ENCODE results near the gene DDTL. TPM values are rescaled to one million over a fixed set of nuclear protein-coding genes. Genes with fewer than 3 reads are reported as not detected.
A peak's percentile ranks its signal among the peaks of the same experiment; 100 is the strongest.
"Not testable (repeated sequence)": the region's sequence is repeated elsewhere in the genome, so short reads cannot be mapped to it uniquely, and the experiment has no call there.

The DDTL gene
- total and polyA plus RNA-seq, 2 donors (not counting 3 experiments of a cell fraction or from before 2014, with no cell fraction given) = 0.57 to 2.7 TPM

DNA sequence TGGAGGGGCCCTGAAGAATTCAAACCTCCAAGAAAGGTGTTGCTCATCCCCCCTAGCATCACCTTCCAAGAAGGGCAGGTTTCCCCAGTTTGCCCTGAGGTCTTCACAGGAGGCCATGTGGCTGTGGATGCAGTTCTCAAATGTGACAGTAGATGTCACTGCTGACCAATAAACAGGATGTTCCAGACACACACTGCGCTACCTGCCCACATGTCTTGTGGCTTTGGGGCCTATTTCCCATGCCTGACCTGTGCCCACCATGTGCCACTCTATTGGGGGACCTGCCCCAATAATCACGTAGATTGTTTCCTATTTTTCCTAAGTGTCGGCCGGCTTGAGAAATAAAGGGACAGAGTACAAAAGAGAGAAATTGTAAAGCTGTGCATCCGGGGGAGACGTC lies 17.7 kb downstream of the DDTL start:
- Histone ChIP-seq H3K4me1 (ENCODE audit: control insufficient read depth, extremely low read depth, insufficient read depth, low read length) (no peaks in the 10 kb centered on the region), H3K79me2 (ENCODE audit: control insufficient read depth, insufficient read depth, low read length) (no peaks in the 10 kb centered on the region), H3K9me3 (replicated peaks; ENCODE audit: control insufficient read depth, insufficient read depth, low read length) (no peaks in the 10 kb centered on the region), H3K4me2 (ENCODE audit: insufficient read depth, low read length) (no peak overlapping the region), H3K4me3 (replicated peaks in 1 of 3; ENCODE audit: insufficient read depth in 1 of 3, low read depth in 1 of 3, low read length in 3 of 3) (no peak overlapping the region), H3K9ac (replicated peaks; ENCODE audit: extremely low read depth, insufficient read depth, low read length) (no peak overlapping the region), H3K27ac (ENCODE audit: insufficient read depth, low read depth, low read length) (no peak overlapping the region), H3K27me3 (ENCODE audit: control insufficient read depth in 2 of 2, insufficient read depth in 2 of 2, low read length in 2 of 2) (no peaks in the 10 kb centered on the region), H3K9me1 (replicated peaks; ENCODE audit: control insufficient read depth, extremely low read depth, insufficient read depth, low read length) (no peaks in the 10 kb centered on the region), H2AFZ (ENCODE audit: low read depth, low read length) (no peak overlapping the region), H3K36me3 (ENCODE audit: control insufficient read depth in 2 of 2, extremely low read depth in 1 of 2, insufficient read depth in 2 of 2, low read length in 2 of 2) (no peaks in the 10 kb centered on the region), H4K20me1 (replicated peaks; ENCODE audit: control insufficient read depth, extremely low read depth, insufficient read depth, low read length) (no peaks in the 10 kb centered on the region)
- ChIA-PET CTCF (interaction anchor here (0.6 to 1.3 kb wide), 2 partner anchors 189 to 191 kb away, joined by 5 to 12 read pairs; no protein-coding TSS in a partner anchor), POLR2A (no interaction called here)
- intact Hi-C loops (cut with micrococcal nuclease) = no loop called here
- dilution Hi-C loops (cut with MboI; ENCODE audit: extremely low pct_ligation_motif_present, low sequenced_read_pairs) = no loop called here
- DNase-seq (ENCODE audit: low read depth, low spot score) = peak; percentile 34
- TF ChIP-seq, protein P1, sequence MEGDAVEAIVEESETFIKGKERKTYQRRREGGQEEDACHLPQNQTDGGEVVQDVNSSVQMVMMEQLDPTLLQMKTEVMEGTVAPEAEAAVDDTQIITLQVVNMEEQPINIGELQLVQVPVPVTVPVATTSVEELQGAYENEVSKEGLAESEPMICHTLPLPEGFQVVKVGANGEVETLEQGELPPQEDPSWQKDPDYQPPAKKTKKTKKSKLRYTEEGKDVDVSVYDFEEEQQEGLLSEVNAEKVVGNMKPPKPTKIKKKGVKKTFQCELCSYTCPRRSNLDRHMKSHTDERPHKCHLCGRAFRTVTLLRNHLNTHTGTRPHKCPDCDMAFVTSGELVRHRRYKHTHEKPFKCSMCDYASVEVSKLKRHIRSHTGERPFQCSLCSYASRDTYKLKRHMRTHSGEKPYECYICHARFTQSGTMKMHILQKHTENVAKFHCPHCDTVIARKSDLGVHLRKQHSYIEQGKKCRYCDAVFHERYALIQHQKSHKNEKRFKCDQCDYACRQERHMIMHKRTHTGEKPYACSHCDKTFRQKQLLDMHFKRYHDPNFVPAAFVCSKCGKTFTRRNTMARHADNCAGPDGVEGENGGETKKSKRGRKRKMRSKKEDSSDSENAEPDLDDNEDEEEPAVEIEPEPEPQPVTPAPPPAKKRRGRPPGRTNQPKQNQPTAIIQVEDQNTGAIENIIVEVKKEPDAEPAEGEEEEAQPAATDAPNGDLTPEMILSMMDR (IDR thresholded peaks at IDR 0.05; ENCODE audit: extremely low read depth in 1 of 2, insufficient read depth in 1 of 2, low read depth in 1 of 2, low read length in 2 of 2) = peak; percentile 46
- TF ChIP-seq POLR2A (IDR thresholded peaks at IDR 0.05; ENCODE audit: low read depth, low read length) = no peak
- peak; percentile 80 for FAIRE-seq
- BruUV-seq (replicated peaks) = no TSS peak

DNA sequence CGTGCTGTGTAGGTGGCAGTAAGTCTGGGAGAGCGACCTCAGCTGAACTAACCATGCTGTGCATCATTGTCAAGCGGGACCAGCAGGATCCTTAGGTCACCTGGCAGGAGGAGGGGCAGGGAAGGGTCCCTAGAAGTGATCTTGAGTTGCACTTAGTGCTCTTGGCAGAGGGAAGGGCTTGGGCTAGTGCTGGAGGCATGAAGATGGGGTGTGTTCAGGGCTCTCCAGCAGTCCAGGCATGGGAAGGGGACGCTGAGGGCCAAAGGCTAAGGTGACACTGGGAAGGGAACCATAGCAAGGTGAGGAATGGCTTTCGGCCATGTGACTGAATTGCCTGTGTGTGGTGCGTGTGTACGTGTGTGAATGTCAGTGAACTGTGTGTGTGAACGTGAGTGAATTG lies 19.4 kb downstream of the DDTL start:
- H2AFZ ChIP-seq (ENCODE audit: low read depth, low read length); POLR2A ChIA-PET; FAIRE-seq; H3K9me3 ChIP-seq (replicated peaks; ENCODE audit: control insufficient read depth, insufficient read depth, low read length); H3K9ac ChIP-seq (replicated peaks; ENCODE audit: extremely low read depth, insufficient read depth, low read length); H3K4me1 ChIP-seq (ENCODE audit: control insufficient read depth, extremely low read depth, insufficient read depth, low read length); H3K9me1 ChIP-seq (replicated peaks; ENCODE audit: control insufficient read depth, extremely low read depth, insufficient read depth, low read length); H3K79me2 ChIP-seq (ENCODE audit: control insufficient read depth, insufficient read depth, low read length); intact Hi-C loops (cut with micrococcal nuclease); BruUV-seq (replicated peaks); dilution Hi-C loops (cut with MboI; ENCODE audit: extremely low pct_ligation_motif_present, low sequenced_read_pairs); H3K4me3 ChIP-seq (replicated peaks in 1 of 3; ENCODE audit: insufficient read depth in 1 of 3, low read depth in 1 of 3, low read length in 3 of 3); DNase-seq (ENCODE audit: low read depth, low spot score); H3K4me2 ChIP-seq (ENCODE audit: insufficient read depth, low read length); H4K20me1 ChIP-seq (replicated peaks; ENCODE audit: control insufficient read depth, extremely low read depth, insufficient read depth, low read length); H3K36me3 ChIP-seq (ENCODE audit: control insufficient read depth in 2 of 2, extremely low read depth in 1 of 2, insufficient read depth in 2 of 2, low read length in 2 of 2); H3K27me3 ChIP-seq (ENCODE audit: control insufficient read depth in 2 of 2, insufficient read depth in 2 of 2, low read length in 2 of 2); CTCF ChIA-PET; H3K27ac ChIP-seq (ENCODE audit: insufficient read depth, low read depth, low read length): not testable (repeated sequence)

DNA sequence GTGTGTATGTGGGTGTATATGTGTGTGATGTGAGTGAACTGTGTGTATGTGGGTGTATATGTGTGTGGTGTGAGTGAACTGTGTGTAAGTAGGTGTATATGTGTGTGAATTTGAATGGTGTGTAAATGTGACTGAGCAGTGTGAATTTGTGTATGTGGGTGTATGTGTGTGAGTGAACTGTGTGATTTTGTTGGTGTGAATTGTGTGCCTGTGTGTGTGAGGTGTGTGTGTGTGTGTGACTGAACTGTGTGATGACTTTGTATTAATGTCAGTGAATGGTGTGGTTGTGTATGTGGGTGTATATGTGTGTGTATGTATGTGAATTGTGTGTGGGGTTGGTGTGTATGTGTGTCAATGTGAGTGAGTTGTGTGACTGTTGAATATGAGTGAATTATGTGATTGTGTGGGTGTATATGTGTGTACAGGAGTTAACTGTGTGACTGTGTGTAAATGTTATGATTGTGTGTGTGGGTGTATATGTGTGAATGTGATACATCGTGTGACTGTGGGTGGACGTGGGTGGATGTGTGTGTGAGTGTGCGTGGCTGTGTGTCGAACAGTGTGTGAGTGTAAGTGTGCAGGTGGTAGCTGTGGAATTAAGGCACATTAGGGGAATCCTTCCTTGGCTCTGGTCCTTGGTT lies 20.0 kb downstream of the DDTL start:
- H3K4me2 ChIP-seq (ENCODE audit: insufficient read depth, low read length); FAIRE-seq; H3K27me3 ChIP-seq (ENCODE audit: control insufficient read depth in 2 of 2, insufficient read depth in 2 of 2, low read length in 2 of 2); H3K79me2 ChIP-seq (ENCODE audit: control insufficient read depth, insufficient read depth, low read length); H4K20me1 ChIP-seq (replicated peaks; ENCODE audit: control insufficient read depth, extremely low read depth, insufficient read depth, low read length); H3K4me1 ChIP-seq (ENCODE audit: control insufficient read depth, extremely low read depth, insufficient read depth, low read length); H3K27ac ChIP-seq (ENCODE audit: insufficient read depth, low read depth, low read length); intact Hi-C loops (cut with micrococcal nuclease); dilution Hi-C loops (cut with MboI; ENCODE audit: extremely low pct_ligation_motif_present, low sequenced_read_pairs); H3K9me1 ChIP-seq (replicated peaks; ENCODE audit: control insufficient read depth, extremely low read depth, insufficient read depth, low read length); CTCF ChIA-PET; H2AFZ ChIP-seq (ENCODE audit: low read depth, low read length); H3K36me3 ChIP-seq (ENCODE audit: control insufficient read depth in 2 of 2, extremely low read depth in 1 of 2, insufficient read depth in 2 of 2, low read length in 2 of 2); BruUV-seq (replicated peaks); H3K9me3 ChIP-seq (replicated peaks; ENCODE audit: control insufficient read depth, insufficient read depth, low read length); POLR2A ChIA-PET; H3K9ac ChIP-seq (replicated peaks; ENCODE audit: extremely low read depth, insufficient read depth, low read length); H3K4me3 ChIP-seq (replicated peaks in 1 of 3; ENCODE audit: insufficient read depth in 1 of 3, low read depth in 1 of 3, low read length in 3 of 3); DNase-seq (ENCODE audit: low read depth, low spot score): not testable (repeated sequence)
